ENCODE data around the gene PPP6R2. TPM values are rescaled to one million over a fixed set of nuclear protein-coding genes. Genes with fewer than 3 reads are reported as not detected.
A peak's percentile ranks its signal among the peaks of the same experiment; 100 is the strongest.

Gene PPP6R2
- 100 to 1,000 TPM in 1 of 2 experiments, 10 to 100 TPM in 1; 93.3 to 104 TPM for total RNA-seq
- polyA plus RNA-seq: 10 to 100 TPM; 13.3 to 29.1 (median 17.0) TPM
- total RNA-seq: 107 to 234 (median 126) reads per million in 6 experiments

GRCh38 chr22:50342651-50343540 is at the start of gene PPP6R2:
Gene PPP6R2, plus strand, starts transcription at chr22:50343327. Its CDS starts 50,582 bp downstream, at chr22:50393909.
- Mint-ChIP-seq H3K27ac (peak within 1 kb of the TSS; percentile 74 to 96 (median 94)), H3K4me1 (peaks cover 0 to 12% (median 5%) of the 10 kb centered on the region in 4 donors), H3K36me3 (peaks cover 0 to 4% (median 0%) of the 10 kb centered on the region in 3 donors), H3K9me3 (no peaks in the 10 kb centered on the region), H3K27me3 (no peaks in the 10 kb centered on the region), H3K4me3 (peak within 1 kb of the TSS; percentile 72 to 92 (median 88))
- DNase-seq (peak; percentile 76 to 98 (median 89)), ATAC-seq (peak; percentile 82 to 83)
- POLR2A ChIA-PET: interaction anchor here (0.6 to 2.5 kb wide), 15 partner anchors 10 to 278 kb away, joined by 3 to 13 read pairs (median 3); partner anchors contain the start of genes HDAC10, SCO2, TUBGCP6 and TYMP

- peaks cover 0 to 31% (median 0%) of the 10 kb centered on the region in 5 donors for H3K27me3 Mint-ChIP-seq
- peak overlapping the region; percentile 25 to 82 (median 60) for H3K4me3 Mint-ChIP-seq
- no peaks in the 10 kb centered on the region for H3K9me3 Mint-ChIP-seq
- ATAC-seq: peak; percentile 60 to 63
- DNase-seq: peak in 5 of 10 donors; percentile 17 to 37 (median 33)
- POLR2A ChIA-PET: interaction anchor here (1.0 to 3.9 kb wide), 8 partner anchors 10 to 49 kb away, joined by 3 to 19 read pairs (median 4); partner anchors contain the start of gene PLXNB2
- peaks cover 0 to 2% (median 0%) of the 10 kb centered on the region in 3 donors for H3K36me3 Mint-ChIP-seq
- H3K4me1 Mint-ChIP-seq: peaks cover 11 to 23% (median 19%) of the 10 kb centered on the region in 4 donors
- peak overlapping the region in 6 of 10 donors; percentile 6 to 66 (median 33) for H3K27ac Mint-ChIP-seq
These were observed 49.4 kb upstream of the PPP6R2 start for GRCh38 chr22:50293441-50294318.

GRCh38 chr22:50294319-50294656 is 48.8 kb upstream of the PPP6R2 start:
- POLR2A ChIA-PET: interaction anchor here (0.6 to 3.9 kb wide), 5 partner anchors 9 to 81 kb away, joined by 3 to 19 read pairs (median 4); partner anchors contain the start of gene PLXNB2
- no peak for ATAC-seq
- Mint-ChIP-seq H3K36me3 (peaks cover 0 to 2% (median 0%) of the 10 kb centered on the region in 3 donors), H3K27me3 (peaks cover 0 to 35% (median 0%) of the 10 kb centered on the region in 5 donors), H3K4me1 (peaks cover 11 to 29% (median 20%) of the 10 kb centered on the region in 4 donors), H3K4me3 (peak overlapping the region in 9 of 10 donors; percentile 39 to 82 (median 50)), H3K27ac (peak overlapping the region in 5 of 10 donors; percentile 6 to 66 (median 37)), H3K9me3 (no peaks in the 10 kb centered on the region)
- DNase-seq: no peak

- no peak for DNase-seq
- no peak overlapping the region for H3K4me3 Mint-ChIP-seq
- ATAC-seq: no peak
- no peaks in the 10 kb centered on the region for H3K9me3 Mint-ChIP-seq
- peaks cover 0 to 33% (median 0%) of the 10 kb centered on the region in 5 donors for H3K27me3 Mint-ChIP-seq
- H3K4me1 Mint-ChIP-seq: peaks cover 8 to 25% (median 17%) of the 10 kb centered on the region in 4 donors
- H3K36me3 Mint-ChIP-seq: peaks cover 0 to 2% (median 0%) of the 10 kb centered on the region in 3 donors
- peak overlapping the region in 1 of 10 donors; percentile 56 for H3K27ac Mint-ChIP-seq
- POLR2A ChIA-PET: interaction anchor here (1.6 kb wide), 1 partner anchor 10 kb away, joined by 8 read pairs; the partner anchor contains the start of gene PLXNB2
These were observed 46.3 kb upstream of the PPP6R2 start for GRCh38 chr22:50296658-50297490.

- Mint-ChIP-seq H3K4me1 (peaks cover 4 to 17% (median 10%) of the 10 kb centered on the region in 4 donors), H3K36me3 (peaks cover 0 to under 1% (median 0%) of the 10 kb centered on the region in 3 donors), H3K4me3 (no peak overlapping the region), H3K27me3 (peaks cover 0 to 28% (median 0%) of the 10 kb centered on the region in 5 donors), H3K9me3 (no peaks in the 10 kb centered on the region), H3K27ac (peak overlapping the region in 3 of 10 donors; percentile 29 to 43 (median 41))
- POLR2A ChIA-PET: interaction anchor here (1.6 kb wide), 1 partner anchor 9 kb away, joined by 8 read pairs; the partner anchor contains the start of gene PLXNB2
- no peak for ATAC-seq
- DNase-seq: no peak
These were observed 45.4 kb upstream of the PPP6R2 start for GRCh38 chr22:50297510-50298265.

GRCh38 chr22:50298266-50298637 is 44.9 kb upstream of the PPP6R2 start:
- POLR2A ChIA-PET: no interaction called here

GRCh38 chr22:50298937-50299784 is 44.0 kb upstream of the PPP6R2 start:
- peaks cover 0 to 30% (median 0%) of the 10 kb centered on the region in 5 donors for H3K27me3 Mint-ChIP-seq
- no peaks in the 10 kb centered on the region for H3K36me3 Mint-ChIP-seq
- no peaks in the 10 kb centered on the region for H3K9me3 Mint-ChIP-seq
- peaks cover 0 to 20% (median 8%) of the 10 kb centered on the region in 4 donors for H3K4me1 Mint-ChIP-seq
- POLR2A ChIA-PET: no interaction called here
- peak; percentile 22 to 48 for ATAC-seq
- H3K4me3 Mint-ChIP-seq: peak overlapping the region in 3 of 10 donors; percentile 2 to 34 (median 30)
- H3K27ac Mint-ChIP-seq: peak overlapping the region in 1 of 10 donors; percentile 34
- DNase-seq: no peak

More at GRCh38 chr22:50298266-50298637, 44.9 kb upstream of the PPP6R2 start:
- H3K27ac Mint-ChIP-seq: no peak overlapping the region
- no peak overlapping the region for H3K4me3 Mint-ChIP-seq
- peaks cover 0 to 18% (median 9%) of the 10 kb centered on the region in 4 donors for H3K4me1 Mint-ChIP-seq
- DNase-seq (no peak), ATAC-seq (no peak)
- peaks cover 0 to 28% (median 0%) of the 10 kb centered on the region in 5 donors for H3K27me3 Mint-ChIP-seq
- H3K9me3 Mint-ChIP-seq: no peaks in the 10 kb centered on the region
- no peaks in the 10 kb centered on the region for H3K36me3 Mint-ChIP-seq

- Mint-ChIP-seq H3K27me3 (peaks cover 0 to 37% (median 0%) of the 10 kb centered on the region in 5 donors), H3K4me1 (peaks cover 0 to 25% (median 7%) of the 10 kb centered on the region in 4 donors), H3K36me3 (no peaks in the 10 kb centered on the region), H3K4me3 (no peak overlapping the region), H3K9me3 (peaks cover 0 to 1% (median 0%) of the 10 kb centered on the region in 9 donors), H3K27ac (no peak overlapping the region)
- no peak for DNase-seq
- ATAC-seq: peak in 1 of 2 donors; percentile 42
- POLR2A ChIA-PET: no interaction called here
These were observed 43.1 kb upstream of the PPP6R2 start for GRCh38 chr22:50299785-50300619.

- Mint-ChIP-seq H3K27me3 (peaks cover 0 to 37% (median 1%) of the 10 kb centered on the region in 5 donors), H3K4me3 (peak overlapping the region in 3 of 10 donors; percentile 9 to 38 (median 36)), H3K9me3 (peaks cover 0 to 1% (median 0%) of the 10 kb centered on the region in 9 donors), H3K36me3 (no peaks in the 10 kb centered on the region), H3K27ac (no peak overlapping the region), H3K4me1 (peaks cover 0 to 22% (median 7%) of the 10 kb centered on the region in 4 donors)
- no peak for DNase-seq
- POLR2A ChIA-PET: interaction anchor here (0.9 kb wide), 1 partner anchor 22 kb away, joined by 3 read pairs; no protein-coding TSS in a partner anchor
- ATAC-seq: no peak
These were observed 42.4 kb upstream of the PPP6R2 start for GRCh38 chr22:50300620-50301257.

Measured in naive thymus-derived CD8-positive, alpha-beta T cell (primary cell).